HG03521 (cell line): ENCODE data around the gene BCAS4.

ENCODE experiments used
- ATAC-seq: cut with Tn5 transposase; IDR thresholded peaks from one replicate; pipeline ENCODE4 v1.9.1; 2021; ENCODE audit warnings: mild to moderate bottlenecking, moderate library complexity; ENCODE audit not compliant: unreplicated experiment

The BCAS4 gene

GRCh38 chr20:50898475-50898874 is 103.6 kb downstream of the BCAS4 start:
- ATAC-seq: no peak

DNA sequence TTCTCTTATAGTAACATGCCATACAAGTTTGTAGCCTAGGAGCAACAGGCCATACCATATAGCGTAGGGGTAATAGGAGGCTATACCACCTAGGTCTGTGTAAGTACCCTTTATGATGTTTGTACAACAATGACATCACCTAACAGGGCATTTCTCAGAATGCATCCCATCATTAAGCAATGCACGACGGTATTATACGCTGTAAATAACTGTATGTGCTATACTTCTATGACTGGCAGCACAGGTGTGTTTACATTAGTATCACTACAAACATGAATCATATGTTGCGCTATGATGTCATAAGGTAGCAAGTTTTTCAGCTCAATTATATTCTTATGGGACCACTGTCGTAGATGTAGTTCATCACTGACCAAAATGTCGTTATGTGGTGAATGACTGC is 105.4 kb downstream of the BCAS4 start:
- ATAC-seq: no peak

DNA sequence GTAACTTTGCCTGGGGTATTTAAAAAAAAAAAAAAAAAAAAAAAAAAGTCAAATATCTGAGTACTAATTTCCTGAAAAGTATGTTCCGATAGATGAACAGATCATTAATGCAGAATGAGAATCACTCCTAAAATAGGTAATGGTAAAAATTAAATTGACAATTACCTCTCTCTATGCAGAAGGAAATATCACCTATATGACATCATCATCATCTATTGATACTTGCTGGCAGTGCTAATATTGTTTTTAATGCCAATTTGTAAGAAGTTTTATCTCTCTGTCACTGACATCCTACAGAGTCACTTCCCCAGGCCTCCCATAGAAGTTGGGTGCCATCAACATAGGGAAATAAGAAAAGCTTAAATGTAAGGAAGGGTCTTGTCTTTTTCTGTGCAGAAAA is 106.4 kb downstream of the BCAS4 start:
- ATAC-seq: no peak

DNA sequence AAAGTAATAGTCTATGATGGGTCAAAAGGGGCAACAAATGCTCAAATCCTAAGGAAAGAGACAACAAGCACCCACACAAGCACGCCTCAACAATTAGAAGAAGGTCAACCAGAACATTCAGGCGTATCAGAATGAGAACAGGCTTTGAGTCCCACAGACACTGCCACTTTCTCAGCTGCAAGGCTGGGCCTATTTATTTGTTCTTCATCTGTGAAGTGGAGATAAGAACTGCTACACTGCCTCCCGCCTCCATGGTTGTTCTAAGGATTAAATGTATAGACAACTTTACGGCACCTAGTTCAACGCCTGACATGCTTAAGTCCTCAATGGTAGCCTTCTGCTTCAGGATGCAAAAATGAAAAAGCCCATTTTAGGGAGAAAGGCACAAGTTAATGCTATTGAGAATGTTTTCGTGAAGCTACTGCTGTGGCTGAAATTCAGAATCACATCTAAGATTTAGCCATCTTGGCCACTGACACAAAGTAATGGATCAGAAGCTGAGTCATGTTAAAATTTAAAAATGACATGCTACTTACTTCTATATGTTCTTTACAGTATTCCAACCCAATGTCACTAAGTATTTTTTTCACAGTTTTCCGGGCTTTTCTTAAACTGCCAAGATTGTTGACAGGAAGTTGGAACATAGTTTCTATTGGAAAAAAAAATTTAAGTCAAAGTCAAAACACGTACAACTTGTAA is 108.6 kb downstream of the BCAS4 start:
- ATAC-seq: no peak

DNA sequence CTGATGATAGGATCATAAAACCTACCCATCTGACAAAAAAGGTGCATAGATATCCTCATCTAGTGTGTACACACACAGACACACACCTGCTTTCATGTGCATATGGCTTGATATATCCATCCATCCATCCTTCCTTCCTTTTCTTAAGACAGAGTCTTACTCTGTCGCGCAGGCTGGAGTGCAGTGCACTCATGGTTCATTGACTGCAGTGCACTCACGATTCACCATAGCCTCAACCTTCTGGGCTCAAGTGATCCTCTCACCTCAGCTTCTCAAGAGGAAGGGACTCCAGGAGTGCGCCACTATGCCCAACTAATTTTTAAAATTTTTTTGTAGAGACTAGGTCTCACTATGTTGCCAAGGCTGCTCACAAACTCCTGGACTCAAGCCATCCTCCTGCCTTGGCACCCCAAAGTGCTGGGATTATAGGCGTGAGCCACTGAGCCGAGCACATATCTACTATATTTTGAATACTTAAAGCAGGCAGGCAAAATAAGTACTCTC is 109.3 kb downstream of the BCAS4 start:
- ATAC-seq: no peak

- no peak for ATAC-seq
Measured at GRCh38 chr20:50909413-50909812, 114.6 kb downstream of the BCAS4 start.

GRCh38 chr20:50911030-50911429 is 116.2 kb downstream of the BCAS4 start:
- no peak for ATAC-seq

DNA sequence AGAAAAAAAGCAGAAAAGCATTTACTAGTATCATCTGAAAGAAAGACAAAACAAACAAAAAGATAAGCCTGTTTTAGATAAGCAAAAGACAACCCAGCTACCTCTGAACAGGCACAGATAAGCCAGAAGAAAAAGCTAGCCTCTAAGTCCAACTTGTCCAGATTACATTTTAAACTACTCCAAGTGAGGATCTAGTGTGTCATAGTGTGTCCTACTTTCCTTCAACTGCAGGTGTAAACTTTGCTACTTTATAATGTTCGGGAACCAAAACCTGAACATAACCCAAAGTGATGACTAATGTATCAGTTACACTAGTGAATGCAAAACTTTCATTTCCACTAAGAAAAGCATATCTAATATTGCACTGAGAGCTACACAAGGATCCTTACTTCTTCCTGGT is 116.9 kb downstream of the BCAS4 start:
- no peak for ATAC-seq

DNA sequence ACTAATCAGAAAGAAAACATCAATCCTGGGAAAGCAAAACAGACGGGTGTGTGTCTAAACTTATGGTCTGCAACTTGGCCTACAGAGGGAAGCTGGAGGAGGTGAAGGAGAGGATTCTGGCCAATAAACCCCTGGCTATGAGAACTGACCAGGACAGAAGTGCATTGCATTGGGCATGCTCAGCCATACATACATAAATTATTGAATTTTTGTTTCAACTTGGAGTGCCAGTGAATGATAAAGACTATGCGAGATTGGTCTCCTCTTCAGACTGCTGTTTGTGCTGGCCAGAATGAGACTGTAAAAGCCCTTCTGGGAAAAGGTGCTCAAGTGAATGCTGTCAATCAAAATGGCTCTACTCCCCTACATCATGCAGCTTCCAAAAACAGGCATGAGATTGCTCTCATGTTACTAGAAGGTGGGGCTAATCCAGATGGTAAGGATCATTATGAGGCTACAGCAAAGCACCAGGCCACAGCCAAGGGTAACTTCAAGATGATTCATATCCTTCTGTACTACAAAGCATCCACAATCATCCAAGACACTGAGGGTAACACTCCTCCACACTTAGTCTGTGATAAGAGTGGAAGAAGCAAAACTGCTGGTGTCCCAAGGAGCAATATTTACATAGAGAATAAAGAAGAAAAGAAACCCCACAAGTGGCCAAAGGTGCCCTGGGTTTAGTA is 119.0 kb downstream of the BCAS4 start:
- no peak for ATAC-seq

- ATAC-seq: no peak
Measured at GRCh38 chr20:50915424-50915823, 120.6 kb downstream of the BCAS4 start.

DNA sequence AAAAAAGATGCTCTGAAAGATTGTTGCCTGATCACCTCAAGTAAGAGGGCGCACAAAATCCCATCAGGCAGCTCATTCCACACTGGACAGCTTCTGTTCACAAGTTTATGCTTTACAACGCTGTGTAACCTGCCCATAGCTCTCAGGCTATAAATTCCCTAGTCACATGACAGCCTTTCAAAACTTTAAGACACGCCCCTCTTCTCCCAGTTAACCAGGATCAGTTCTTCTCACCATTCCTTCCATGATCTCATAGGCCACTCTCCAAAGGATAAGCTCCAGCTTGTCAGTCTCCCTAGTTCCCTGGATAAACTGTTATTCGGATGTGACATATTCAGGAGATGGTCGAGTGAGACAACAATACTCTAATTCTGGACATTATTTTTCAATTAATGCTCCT is 121.4 kb downstream of the BCAS4 start:
- no peak for ATAC-seq

- ATAC-seq: no peak
Measured at GRCh38 chr20:50916934-50917333, 122.1 kb downstream of the BCAS4 start.

DNA sequence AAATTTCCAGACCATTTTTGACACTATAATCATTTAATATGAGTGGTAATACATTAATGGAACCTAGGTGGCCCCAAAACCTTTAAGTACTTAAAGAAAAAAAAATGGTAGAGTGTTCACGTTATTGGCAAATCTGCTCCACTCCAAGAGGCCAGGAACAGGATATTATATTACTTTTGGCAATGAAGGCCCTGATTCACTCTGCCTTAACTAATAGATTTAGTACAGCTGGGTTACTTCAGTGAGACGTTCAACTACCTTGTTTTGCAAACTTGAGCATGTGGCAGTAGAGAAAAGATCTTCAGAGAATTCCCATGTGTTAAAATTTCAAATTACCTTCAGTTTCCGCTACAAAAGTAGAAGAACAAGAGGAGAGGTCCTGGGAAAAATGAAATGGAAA is 123.5 kb downstream of the BCAS4 start:
- ATAC-seq: no peak

- no peak for ATAC-seq
Measured at GRCh38 chr20:50919567-50919966, 124.7 kb downstream of the BCAS4 start.

GRCh38 chr20:50920997-50921396 is 126.1 kb downstream of the BCAS4 start:
- ATAC-seq: no peak

GRCh38 chr20:50921803-50922501 is 127.1 kb downstream of the BCAS4 start:
- ATAC-seq: no peak

DNA sequence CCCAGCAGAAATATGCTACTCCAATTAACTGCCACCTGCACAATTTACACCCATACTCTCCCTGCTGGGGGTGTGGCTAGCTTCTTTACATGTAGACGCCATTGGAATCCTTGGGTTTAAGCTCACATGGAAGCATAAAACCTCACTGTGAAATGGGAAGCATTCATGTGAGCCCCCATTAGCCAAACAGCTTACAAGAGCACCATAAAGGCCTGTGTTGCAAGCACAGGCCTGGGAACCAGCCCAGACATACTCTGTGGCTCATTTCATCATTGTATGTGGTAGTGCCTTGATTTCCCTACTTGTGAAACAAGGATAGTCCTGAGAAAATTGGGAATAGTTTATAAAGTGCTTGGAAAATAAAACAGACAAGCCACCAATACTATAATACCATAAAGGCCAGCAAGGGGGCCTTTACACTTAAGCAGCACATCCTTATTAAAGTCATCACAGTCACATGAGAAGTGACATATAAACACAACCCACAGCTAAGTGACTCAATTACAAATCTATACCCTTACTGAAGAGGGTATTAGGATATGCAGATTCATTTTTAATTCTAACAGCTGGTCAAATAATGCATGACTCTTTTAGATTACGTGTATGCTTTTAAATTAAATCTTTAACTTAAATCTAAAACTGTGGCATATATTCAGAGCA is 129.5 kb downstream of the BCAS4 start:
- ATAC-seq: no peak

DNA sequence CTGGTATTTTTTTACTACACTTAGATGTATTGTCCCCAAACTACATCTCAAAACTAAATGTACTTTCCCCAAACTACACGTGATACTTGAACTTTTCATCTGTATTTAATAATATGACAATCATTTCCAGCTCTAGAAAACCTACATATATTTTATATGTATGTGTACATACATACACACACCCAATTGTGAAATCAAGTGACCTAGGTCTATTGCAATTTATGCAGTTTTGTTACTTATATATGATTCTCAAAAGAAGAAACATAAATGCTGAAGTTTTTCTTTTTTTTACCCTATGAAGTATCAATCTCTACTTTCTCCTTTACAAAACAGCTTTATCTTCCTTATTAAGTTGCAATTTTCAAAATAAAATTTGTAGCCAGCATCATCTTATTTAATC is 131.7 kb downstream of the BCAS4 start:
- ATAC-seq: no peak
